Measurements from ENCODE around the gene COL20A1.

DNA sequence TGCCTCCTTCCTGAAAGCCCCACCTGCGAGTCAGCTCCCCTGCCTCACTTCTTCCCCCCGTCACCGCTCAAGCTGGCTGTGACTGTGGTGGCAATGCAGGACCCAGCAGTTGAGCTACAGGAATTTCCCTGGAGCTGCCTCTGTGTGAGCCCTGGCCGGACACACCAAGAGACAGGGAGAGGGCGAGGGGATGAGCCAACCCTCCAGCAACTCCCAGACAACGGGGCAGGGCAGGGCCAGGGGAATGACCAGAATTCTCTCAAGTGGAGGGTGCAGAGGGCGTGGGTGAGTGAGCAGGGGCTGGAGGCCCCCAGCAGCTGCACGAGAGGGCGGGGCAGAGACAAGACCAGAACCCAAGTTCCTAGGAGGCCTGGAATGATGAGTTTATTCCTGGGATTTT lies 25.3 kb upstream of the COL20A1 start:
- TF ChIP-seq, protein P1, sequence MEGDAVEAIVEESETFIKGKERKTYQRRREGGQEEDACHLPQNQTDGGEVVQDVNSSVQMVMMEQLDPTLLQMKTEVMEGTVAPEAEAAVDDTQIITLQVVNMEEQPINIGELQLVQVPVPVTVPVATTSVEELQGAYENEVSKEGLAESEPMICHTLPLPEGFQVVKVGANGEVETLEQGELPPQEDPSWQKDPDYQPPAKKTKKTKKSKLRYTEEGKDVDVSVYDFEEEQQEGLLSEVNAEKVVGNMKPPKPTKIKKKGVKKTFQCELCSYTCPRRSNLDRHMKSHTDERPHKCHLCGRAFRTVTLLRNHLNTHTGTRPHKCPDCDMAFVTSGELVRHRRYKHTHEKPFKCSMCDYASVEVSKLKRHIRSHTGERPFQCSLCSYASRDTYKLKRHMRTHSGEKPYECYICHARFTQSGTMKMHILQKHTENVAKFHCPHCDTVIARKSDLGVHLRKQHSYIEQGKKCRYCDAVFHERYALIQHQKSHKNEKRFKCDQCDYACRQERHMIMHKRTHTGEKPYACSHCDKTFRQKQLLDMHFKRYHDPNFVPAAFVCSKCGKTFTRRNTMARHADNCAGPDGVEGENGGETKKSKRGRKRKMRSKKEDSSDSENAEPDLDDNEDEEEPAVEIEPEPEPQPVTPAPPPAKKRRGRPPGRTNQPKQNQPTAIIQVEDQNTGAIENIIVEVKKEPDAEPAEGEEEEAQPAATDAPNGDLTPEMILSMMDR (IDR thresholded peaks at IDR 0.05 in 8 of 11, conservative IDR thresholded peaks at IDR 0.05 in 3 of 11) = no peak
- no peak for TF ChIP-seq POLR2AphosphoS5 (IDR thresholded peaks at IDR 0.05)
- TF ChIP-seq POLR2A (IDR thresholded peaks at IDR 0.05) = no peak

Data from spleen (tissue), 7 donors.